ENCODE results near the gene ABCE1. TPM values are rescaled to one million over a fixed set of nuclear protein-coding genes. Genes with fewer than 3 reads are reported as not detected.
A peak's percentile ranks its signal among the peaks of the same experiment; 100 is the strongest.

The ABCE1 gene
- polyA plus RNA-seq, 4 donors, result 60.4 to 80.6 (median 68.8) TPM

GRCh38 chr4:145171911-145172310 lies 73.8 kb downstream of the ABCE1 start:
- DNase-seq (ENCODE audit: low read depth in 4 of 4, low spot score in 2 of 4), result no peak

DNA sequence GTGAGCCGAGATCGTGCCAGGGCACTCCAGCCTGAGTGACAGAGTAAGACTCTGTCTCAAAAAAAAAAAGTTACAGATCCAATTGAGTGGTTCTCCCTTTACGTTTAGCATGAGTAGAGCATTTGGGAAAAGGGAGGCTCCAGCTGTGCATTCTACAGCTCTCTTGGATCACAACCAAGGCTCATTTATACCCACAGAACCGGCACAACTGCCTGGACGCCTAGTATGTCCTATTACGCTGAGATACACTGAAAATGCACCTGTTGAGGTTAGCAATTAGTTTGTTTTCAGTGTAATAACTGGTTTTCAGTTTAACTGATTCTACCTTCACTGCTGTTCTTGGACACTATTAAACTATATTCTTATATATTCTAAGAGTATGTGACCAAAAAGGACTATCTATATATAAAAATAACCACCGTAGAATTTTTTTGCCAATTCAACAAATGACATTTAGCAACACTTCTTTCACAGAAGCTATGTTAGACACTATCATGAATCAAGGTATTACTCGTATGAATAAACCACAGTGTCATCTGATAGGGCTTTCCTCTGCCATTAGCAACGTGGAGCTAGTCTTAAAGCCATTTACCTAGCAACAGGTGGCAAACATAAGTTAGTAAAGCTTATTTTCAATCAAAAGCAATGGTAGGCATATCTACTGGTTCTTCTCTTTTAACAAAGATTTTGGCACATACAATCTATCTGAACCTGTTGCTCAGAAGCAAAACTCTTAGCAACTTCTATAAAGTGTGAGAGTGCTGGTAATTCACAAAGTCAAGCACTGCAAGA lies 78.7 kb downstream of the ABCE1 start:
- no peak for DNase-seq (ENCODE audit: low read depth in 4 of 4, low spot score in 2 of 4)

DNA sequence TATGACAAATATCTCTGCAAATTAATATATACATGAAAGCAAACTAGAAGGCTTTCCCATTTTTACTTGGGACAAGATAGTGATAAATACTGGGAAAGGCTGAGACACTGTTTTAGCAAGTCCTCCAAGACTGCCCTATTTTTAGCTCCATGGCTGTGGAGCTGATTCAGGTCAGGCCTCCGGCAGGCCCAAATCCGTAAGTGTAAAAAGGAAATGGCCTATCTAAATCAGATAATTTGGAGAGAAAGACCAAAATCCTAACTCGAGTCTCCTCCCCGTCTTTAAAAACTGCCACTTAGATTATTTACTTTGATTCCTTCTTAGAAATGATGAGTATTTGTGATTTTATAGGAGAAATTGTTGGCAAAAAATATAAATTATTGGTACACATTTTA lies 79.4 kb downstream of the ABCE1 start:
- no peak for DNase-seq (ENCODE audit: low read depth in 4 of 4, low spot score in 2 of 4)

DNA sequence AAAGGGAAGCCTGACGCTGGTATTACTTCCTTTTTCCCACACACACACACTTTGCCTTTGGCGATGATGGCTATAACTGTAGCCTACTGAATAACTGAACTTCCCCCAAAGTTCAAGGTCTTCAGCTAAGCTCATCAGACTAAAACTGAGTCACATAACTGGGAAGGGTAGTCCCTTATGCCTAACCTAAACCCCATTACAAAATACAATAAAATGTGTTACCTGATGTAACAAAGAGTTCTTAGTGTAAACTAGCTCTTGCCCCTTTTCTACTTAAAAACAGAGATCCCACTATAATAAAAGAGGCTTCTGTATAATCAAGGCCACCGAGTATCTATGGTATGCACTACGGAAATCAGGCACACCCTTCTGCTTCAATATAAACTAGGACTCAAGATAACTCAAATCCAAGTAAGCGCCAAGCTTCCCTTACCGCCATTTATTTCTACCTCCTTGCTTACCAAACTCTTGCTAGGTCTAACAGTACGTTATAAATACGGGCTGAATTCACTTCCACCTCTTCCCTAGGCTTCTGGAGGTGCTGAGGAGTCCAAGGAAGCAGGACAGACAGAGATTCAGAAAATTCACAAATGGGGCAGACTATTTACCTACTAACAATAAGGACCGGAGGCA lies 79.9 kb downstream of the ABCE1 start:
- peak in 1 of 4 donors; percentile 11 for DNase-seq (ENCODE audit: low read depth in 4 of 4, low spot score in 2 of 4)

DNA sequence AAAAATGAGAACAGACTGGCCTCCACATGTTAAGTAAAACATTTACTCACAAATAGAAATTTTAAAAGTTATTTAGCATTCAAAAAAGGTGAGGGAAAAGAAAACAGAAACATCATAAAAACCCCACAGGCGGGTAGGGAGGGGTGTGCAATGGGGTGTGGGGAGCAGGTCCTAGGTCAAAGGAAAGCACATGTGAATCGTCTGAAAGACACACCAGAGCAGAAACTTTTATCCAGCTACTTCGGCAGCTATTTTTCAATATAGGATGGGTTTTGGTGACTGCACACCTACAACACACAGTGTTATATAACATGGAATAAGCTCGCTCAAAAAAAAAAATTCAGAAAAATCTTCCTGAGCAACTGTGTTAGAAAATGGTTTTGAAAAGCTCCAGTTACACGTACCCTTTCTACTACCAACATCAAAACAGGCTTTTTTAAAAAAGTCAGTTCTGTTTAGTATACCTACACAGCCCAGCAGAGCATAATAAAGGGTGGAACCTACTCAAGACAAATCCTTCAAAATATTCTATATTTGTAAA lies 80.7 kb downstream of the ABCE1 start:
- no peak for DNase-seq (ENCODE audit: low read depth in 4 of 4, low spot score in 2 of 4)

Other genes with a start within 250 kb of the ABCE1 start
- gene ANAPC10, start 115 bp upstream of the ABCE1 start, polyA plus RNA-seq (ENCODE audit: insufficient read length in 4 of 4), result 10 to 100 TPM; 23.0 to 35.9 (median 26.8) TPM
- 10 to 100 TPM; 31.9 to 45.7 (median 38.6) TPM for gene OTUD4, start 82.3 kb downstream of the ABCE1 start, polyA plus RNA-seq (ENCODE audit: insufficient read length in 4 of 4)